MM.1S (cell line): ENCODE data around the gene SRRM4.

Experiments
- DNase-seq: peaks from one replicate; pipeline ENCODE4 v3.0.0-alpha.2; 2015
- H2AFZ ChIP-seq: fragments of 300-600 bp; sonication (generic); 2 replicates; pipeline ENCODE4 v1.6.0; 2016; ENCODE audit warnings: antibody characterized with exemption, low read length
- H3F3A ChIP-seq: fragments of 300-600 bp; sonication (generic); 2 replicates; pipeline ENCODE4 v1.6.1; 2016; ENCODE audit warnings: mild to moderate bottlenecking, antibody characterized with exemption, low read length, moderate library complexity, mixed read lengths; ENCODE audit not compliant: insufficient read depth
- H3K27ac ChIP-seq: fragments of 300-600 bp; sonication (generic); 2 replicates; pipeline ENCODE4 v1.5.1; 2016; ENCODE audit warnings: mild to moderate bottlenecking, low read length
- H3K27me3 ChIP-seq: fragments of 300-600 bp; sonication (generic); replicated peaks from 2 replicates; pipeline ENCODE4 v1.6.0; 2016; ENCODE audit warnings: low read length; ENCODE audit not compliant: insufficient read depth
- H3K36me3 ChIP-seq: fragments of 300-600 bp; sonication (generic); replicated peaks from 2 replicates; pipeline ENCODE4 v1.6.1; 2016; ENCODE audit warnings: mild to moderate bottlenecking, low read length, mixed read lengths; ENCODE audit not compliant: insufficient read depth
- H3K4me1 ChIP-seq: fragments of 300-600 bp; sonication (generic); 2 replicates; pipeline ENCODE4 v1.6.1; 2016; ENCODE audit warnings: low read length, mixed read lengths
- H3K4me2 ChIP-seq: fragments of 300-600 bp; sonication (generic); 2 replicates; pipeline ENCODE4 v1.6.0; 2016; ENCODE audit warnings: low read depth, low read length
- H3K4me3 ChIP-seq: fragments of 300-600 bp; sonication (generic); 2 replicates; pipeline ENCODE4 v1.5.1; 2016; ENCODE audit warnings: low read length, mixed read lengths
- H3K79me2 ChIP-seq: fragments of 300-600 bp; sonication (generic); 2 replicates; pipeline ENCODE4 v1.6.1; 2016; ENCODE audit warnings: mixed run types, low read length, mixed read lengths
- H3K9ac ChIP-seq: fragments of 300-600 bp; sonication (generic); 2 replicates; pipeline ENCODE4 v1.6.1; 2016; ENCODE audit warnings: low read length, mixed read lengths
- H3K9me2 ChIP-seq: fragments of 300-600 bp; sonication (generic); replicated peaks from 2 replicates; pipeline ENCODE4 v1.6.1; 2016; ENCODE audit warnings: mild to moderate bottlenecking, low read length, mixed read lengths; ENCODE audit not compliant: insufficient read depth
- H3K9me3 ChIP-seq: fragments of 300-600 bp; sonication (generic); replicated peaks from 2 replicates; pipeline ENCODE4 v1.6.1; 2016; ENCODE audit warnings: mild to moderate bottlenecking, low read length, mixed read lengths; ENCODE audit not compliant: insufficient read depth
- H4K20me1 ChIP-seq: fragments of 300-600 bp; sonication (generic); 2 replicates; pipeline ENCODE4 v1.6.1; 2016; ENCODE audit warnings: mild to moderate bottlenecking, low read length, moderate library complexity, mixed read lengths; ENCODE audit not compliant: insufficient read depth
- EZH2 ChIP-seq: fragments of 300-600 bp; sonication (generic); optimal IDR thresholded peaks from 2 replicates; pipeline ENCODE3; 2017; ENCODE audit warnings: low read depth, mild to moderate bottlenecking, antibody characterized with exemption, low read length, mixed read lengths
- EZH2phosphoT487 ChIP-seq: fragments of 300-600 bp; sonication (generic); IDR thresholded peaks from 2 replicates; pipeline ENCODE4 v1.6.1; 2018; ENCODE audit warnings: antibody characterized with exemption, low read length
- TF ChIP-seq, protein P1 (sequence below): fragments of 300-600 bp; sonication (generic); IDR thresholded peaks from 2 replicates; pipeline ENCODE4 v1.5.1; 2016; ENCODE audit warnings: antibody characterized with exemption, low read length, mixed read lengths

SRRM4 gene

DNA sequence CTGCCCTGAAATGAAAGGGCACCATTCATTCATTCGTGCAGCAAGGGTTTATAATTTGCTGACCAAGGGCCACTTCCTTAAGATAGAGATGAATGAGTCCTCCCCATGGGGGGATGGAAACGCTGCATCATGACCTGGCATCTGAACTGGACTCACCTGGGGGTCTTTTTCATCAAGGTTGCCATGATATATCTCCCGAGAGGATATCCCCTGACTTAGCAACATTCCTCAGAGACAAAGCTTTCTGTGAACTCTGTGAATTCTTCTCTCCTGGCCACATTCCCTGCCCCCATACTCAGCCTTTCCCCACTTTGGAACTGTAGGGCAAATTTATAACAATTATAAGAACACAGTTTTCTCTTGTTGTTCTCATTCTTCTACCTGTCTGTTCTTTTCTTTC lies 30.8 kb downstream of the SRRM4 start:
- no peaks in the 10 kb centered on the region for H3K4me1 ChIP-seq
- no peak overlapping the region for H3K4me2 ChIP-seq
- H3K27ac ChIP-seq, result no peak overlapping the region
- H3K9me2 ChIP-seq, result no peaks in the 10 kb centered on the region
- TF ChIP-seq EZH2phosphoT487 (no peak), EZH2 (no peak)
- TF ChIP-seq, protein P1, sequence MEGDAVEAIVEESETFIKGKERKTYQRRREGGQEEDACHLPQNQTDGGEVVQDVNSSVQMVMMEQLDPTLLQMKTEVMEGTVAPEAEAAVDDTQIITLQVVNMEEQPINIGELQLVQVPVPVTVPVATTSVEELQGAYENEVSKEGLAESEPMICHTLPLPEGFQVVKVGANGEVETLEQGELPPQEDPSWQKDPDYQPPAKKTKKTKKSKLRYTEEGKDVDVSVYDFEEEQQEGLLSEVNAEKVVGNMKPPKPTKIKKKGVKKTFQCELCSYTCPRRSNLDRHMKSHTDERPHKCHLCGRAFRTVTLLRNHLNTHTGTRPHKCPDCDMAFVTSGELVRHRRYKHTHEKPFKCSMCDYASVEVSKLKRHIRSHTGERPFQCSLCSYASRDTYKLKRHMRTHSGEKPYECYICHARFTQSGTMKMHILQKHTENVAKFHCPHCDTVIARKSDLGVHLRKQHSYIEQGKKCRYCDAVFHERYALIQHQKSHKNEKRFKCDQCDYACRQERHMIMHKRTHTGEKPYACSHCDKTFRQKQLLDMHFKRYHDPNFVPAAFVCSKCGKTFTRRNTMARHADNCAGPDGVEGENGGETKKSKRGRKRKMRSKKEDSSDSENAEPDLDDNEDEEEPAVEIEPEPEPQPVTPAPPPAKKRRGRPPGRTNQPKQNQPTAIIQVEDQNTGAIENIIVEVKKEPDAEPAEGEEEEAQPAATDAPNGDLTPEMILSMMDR, result no peak
- no peak overlapping the region for H3K9ac ChIP-seq
- no peak overlapping the region for H3K4me3 ChIP-seq
- H3K27me3 ChIP-seq, result no peaks in the 10 kb centered on the region
- no peaks in the 10 kb centered on the region for H3K79me2 ChIP-seq
- no peaks in the 10 kb centered on the region for H3K36me3 ChIP-seq
- no peaks in the 10 kb centered on the region for H3F3A ChIP-seq
- H3K9me3 ChIP-seq, result no peaks in the 10 kb centered on the region
- no peaks in the 10 kb centered on the region for H4K20me1 ChIP-seq
- no peak for DNase-seq
- no peak overlapping the region for H2AFZ ChIP-seq

- DNase-seq, result no peak
Observed at GRCh38 chr12:119013023-119013422, 31.7 kb downstream of the SRRM4 start.

GRCh38 chr12:119014368-119014767 lies 33.0 kb downstream of the SRRM4 start:
- Histone ChIP-seq H3K9ac (no peak overlapping the region), H3K4me1 (no peaks in the 10 kb centered on the region), H3K27me3 (no peaks in the 10 kb centered on the region), H3K27ac (no peak overlapping the region), H2AFZ (no peak overlapping the region), H3K36me3 (no peaks in the 10 kb centered on the region), H3K9me3 (no peaks in the 10 kb centered on the region), H3F3A (no peaks in the 10 kb centered on the region), H3K4me2 (no peak overlapping the region), H3K4me3 (no peak overlapping the region), H3K9me2 (no peaks in the 10 kb centered on the region), H3K79me2 (no peaks in the 10 kb centered on the region), H4K20me1 (no peaks in the 10 kb centered on the region)
- DNase-seq, result no peak
- TF ChIP-seq, protein P1, result no peak
- TF ChIP-seq EZH2, result no peak
- TF ChIP-seq EZH2phosphoT487, result no peak

More at GRCh38 chr12:119013023-119013422, 31.7 kb downstream of the SRRM4 start:
- H3K4me3 ChIP-seq, result no peak overlapping the region
- no peak overlapping the region for H3K27ac ChIP-seq
- no peaks in the 10 kb centered on the region for H3K4me1 ChIP-seq
- no peaks in the 10 kb centered on the region for H4K20me1 ChIP-seq
- H3K36me3 ChIP-seq, result no peaks in the 10 kb centered on the region
- H2AFZ ChIP-seq, result no peak overlapping the region
- no peak overlapping the region for H3K9ac ChIP-seq
- no peaks in the 10 kb centered on the region for H3F3A ChIP-seq
- no peaks in the 10 kb centered on the region for H3K79me2 ChIP-seq
- TF ChIP-seq, protein P1, result no peak
- no peak for TF ChIP-seq EZH2phosphoT487
- no peak for TF ChIP-seq EZH2
- H3K9me3 ChIP-seq, result no peaks in the 10 kb centered on the region
- no peaks in the 10 kb centered on the region for H3K27me3 ChIP-seq
- H3K9me2 ChIP-seq, result no peaks in the 10 kb centered on the region
- no peak overlapping the region for H3K4me2 ChIP-seq
